Cardiac septum (tissue), 1 donor: ENCODE measurements around the gene YJU2. TPM values are rescaled to one million over a fixed set of nuclear protein-coding genes. Genes with fewer than 3 reads are reported as not detected.
"Not testable (repeated sequence)": the region's sequence is repeated elsewhere in the genome, so short reads cannot be mapped to it uniquely, and the experiment has no call there.

Source experiments
- DNase-seq: peaks from one replicate; pipeline ENCODE4 v3.0.0-alpha.2; 2020; ENCODE audit warnings: low spot score
- intact Hi-C: fragments of 100-400 bp; cut with DNase I; formaldehyde crosslinking; loops from one replicate; pipeline ENCODE4 v1.14.0; 2022
- total RNA-seq: library from RNA; stranded (reverse); fragmentation: NEBNext Ultra II Directional; extraction: Animal tissue kit (Norgen Biotek cat#: 25700); gene quantifications from one replicate; pipeline ENCODE4 v1.2.1, GENCODE V29; 2021
- donor health status: DM: no; HTN: no; CAD: no.

Gene YJU2
- total RNA-seq, 1 donor from 2014 or later, result 11.7 TPM

DNA sequence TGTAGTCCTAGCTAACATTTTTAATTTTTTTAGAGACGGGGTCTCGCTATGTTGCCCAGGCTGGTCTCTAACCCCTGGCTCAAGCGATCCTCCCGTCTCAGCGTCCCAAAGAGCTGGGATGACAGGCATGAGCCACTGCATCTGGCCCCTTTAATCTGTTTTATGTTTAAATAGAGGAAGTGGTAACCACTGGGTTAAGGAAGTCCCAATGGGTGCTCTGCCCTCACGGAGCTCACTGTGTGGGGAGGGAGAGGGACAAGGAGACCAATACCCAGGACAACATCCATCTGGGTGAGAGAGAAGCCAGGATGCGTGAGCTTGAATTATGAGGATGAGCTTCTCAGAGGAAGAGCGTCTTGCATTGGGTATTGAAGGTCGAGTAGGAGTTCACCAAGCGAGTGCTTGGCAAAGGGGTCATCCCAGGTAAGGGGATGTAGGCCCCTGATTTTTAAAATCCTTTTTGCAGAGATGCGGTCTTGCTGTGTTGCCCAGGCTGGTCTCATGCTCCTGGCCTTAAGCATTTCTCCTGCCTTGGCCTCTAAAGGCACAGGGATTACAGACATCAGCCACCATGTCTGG, 13.8 kb downstream of the YJU2 start:
- intact Hi-C loops, result no loop called here

DNA sequence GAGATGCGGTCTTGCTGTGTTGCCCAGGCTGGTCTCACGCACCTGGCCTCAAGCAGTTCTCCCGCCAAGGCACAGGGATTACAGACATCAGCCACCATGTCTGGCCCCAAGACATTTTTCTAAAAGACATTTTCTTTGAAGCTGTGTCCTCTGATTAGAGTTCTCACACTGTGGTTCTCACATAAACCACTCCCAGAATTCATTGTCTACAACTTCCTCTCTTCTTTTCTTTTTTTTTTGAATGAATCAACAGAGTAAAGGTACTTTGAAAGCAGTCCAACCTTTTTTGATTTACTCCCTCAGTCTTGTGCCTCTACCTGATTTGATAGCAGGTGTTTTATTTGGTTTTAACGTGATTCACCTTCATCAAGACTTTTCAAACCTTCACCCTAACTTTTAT, 17.9 kb downstream of the YJU2 start:
- no peak for DNase-seq
- intact Hi-C loops, result loop anchor here (5.0 kb wide), 3 partner anchors 87 to 372 kb away; partner anchors contain the start of gene TNFAIP8L1

More for the DNA sequence above, 13.8 kb downstream of the YJU2 start:
- no peak for DNase-seq

- intact Hi-C loops, result loop anchor here (5.0 kb wide), 3 partner anchors 86 to 371 kb away; partner anchors contain the start of gene TNFAIP8L1
- no peak for DNase-seq
Measured at GRCh38 chr19:4266253-4267000, 19.5 kb downstream of the YJU2 start.

- no peak for DNase-seq
- intact Hi-C loops, result loop anchor here (5.0 kb wide), 3 partner anchors 85 to 370 kb away; partner anchors contain the start of gene TNFAIP8L1
Measured at GRCh38 chr19:4267101-4267900, 20.4 kb downstream of the YJU2 start.

DNA sequence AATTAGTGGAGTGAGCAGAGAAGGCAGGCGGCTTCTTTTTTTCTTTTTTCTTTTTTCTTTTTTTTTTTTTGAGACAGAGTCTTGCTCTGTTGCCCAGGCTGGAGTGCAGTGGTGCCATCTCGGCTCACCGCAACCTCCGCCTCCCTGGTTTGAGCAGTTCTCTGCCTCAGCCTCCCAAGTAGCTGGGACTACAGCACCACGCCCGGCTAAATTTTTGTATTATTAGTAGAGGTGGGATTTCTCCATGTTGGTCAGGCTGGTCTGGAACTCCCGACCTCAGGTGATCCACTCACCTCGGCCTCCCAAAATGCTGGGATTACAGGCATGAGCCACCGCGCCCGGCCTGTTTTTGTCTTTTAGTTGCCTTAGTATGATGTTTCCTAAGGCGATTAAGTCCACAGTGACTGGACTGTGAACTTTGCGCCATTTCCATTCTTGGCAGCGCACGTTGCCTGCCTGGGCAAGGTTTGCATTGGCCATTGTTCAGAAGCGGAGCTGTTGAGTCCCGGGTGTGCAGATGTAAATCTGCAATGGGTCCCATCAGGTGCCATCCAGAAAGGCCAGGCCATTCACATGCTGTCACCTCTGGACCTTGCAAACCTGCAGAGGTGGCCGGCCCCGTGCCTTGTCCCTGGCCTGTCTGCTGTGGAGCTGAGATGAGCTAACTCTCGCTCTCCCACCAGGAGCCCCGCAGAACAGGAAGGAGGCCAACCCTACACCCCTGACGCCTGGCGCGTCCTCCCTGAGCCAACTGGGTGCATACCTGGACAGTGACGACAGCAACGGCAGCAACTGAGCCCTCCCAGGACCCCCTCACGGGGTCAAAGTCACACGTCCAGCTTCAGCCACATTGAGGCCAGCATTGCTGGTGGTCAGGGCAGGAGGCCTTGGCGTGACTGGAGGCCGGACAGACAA, 21.3 kb downstream of the YJU2 start:
- DNase-seq, result no peak
- intact Hi-C loops, result loop anchor here (5.0 kb wide), 3 partner anchors 84 to 369 kb away; partner anchors contain the start of gene TNFAIP8L1

GRCh38 chr19:4268816-4269430, 22.0 kb downstream of the YJU2 start:
- no peak for DNase-seq
- intact Hi-C loops, result loop anchor here (5.0 kb wide), 3 partner anchors 83 to 368 kb away; partner anchors contain the start of gene TNFAIP8L1

GRCh38 chr19:4272894-4273293, 26.0 kb downstream of the YJU2 start:
- DNase-seq, result no peak
- intact Hi-C loops, result no loop called here

- intact Hi-C loops, DNase-seq: not testable (repeated sequence)
Measured at GRCh38 chr19:4274321-4274686, 27.4 kb downstream of the YJU2 start.

GRCh38 chr19:4277191-4277696, 30.4 kb downstream of the YJU2 start:
- DNase-seq, result no peak
- intact Hi-C loops, result no loop called here

DNA sequence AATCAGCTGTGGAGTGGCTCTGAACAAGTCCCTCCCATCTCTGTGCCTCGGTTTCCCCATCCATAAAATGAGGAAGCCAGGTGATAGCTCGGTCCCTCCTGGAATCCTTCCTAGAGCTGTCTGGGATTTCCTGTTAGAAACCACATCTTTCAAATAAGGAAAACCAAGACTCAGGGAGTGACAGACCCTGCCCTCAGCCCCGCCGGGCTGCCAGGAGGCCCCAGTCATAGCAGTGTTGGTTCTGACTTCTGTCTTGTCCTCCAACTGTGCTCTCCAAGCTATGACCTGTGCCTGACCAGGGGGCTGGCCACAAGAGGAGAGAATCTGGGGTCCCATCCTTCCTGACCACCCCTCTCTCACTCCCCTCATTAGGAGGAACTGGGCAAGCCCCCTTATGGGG, 31.1 kb downstream of the YJU2 start:
- intact Hi-C loops, result no loop called here

DNA sequence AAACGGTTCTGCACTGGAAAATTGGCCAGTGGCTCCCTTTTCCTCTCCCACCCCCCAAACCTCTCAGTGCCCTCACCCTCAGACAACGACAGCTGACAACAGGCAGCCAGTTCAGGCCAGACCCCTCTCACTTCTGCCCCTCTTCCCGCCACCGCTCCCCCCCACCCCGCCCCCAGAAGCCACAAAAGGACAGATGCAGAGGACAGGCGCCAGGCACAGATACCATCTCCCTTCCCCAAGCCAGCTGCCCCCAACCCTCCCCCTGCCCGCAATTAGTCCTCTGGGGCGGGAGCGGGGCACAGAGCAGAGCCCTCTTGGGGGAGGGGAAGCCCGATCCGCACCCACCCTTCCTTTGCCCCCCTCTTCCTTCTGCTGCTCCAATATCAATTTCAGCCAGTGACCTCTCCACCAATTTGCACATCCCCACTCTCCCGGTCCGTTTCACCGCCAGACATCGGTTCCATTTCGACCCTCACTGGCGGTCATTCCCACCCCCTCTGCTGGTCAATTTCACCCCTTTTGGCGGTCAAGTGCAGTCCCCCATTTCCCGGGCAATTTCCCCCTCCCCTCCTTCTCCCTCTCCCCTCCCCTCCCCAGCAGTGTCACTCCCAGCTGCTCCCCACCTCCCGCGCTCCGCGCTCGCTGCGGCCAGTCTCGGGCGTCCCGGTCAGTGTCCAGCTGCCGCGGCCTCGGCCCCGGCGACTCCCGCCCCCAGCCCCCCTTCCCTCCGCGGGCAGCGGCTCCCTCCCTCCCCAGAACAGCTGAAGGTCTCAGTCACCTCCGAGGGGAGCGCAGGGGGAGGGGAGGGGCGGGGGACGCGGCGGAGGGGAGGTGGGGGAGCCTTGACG, 31.8 kb downstream of the YJU2 start, which contains the start of gene SHD:
Gene SHD, plus strand, starts transcription at position 848 of the 848 bp plus-strand sequence. CDS start 798 bp downstream, outside the sequence.
- no peak for DNase-seq
- intact Hi-C loops, result no loop called here

More for the DNA sequence above, 31.1 kb downstream of the YJU2 start:
- no peak for DNase-seq

- intact Hi-C loops, result no loop called here
- DNase-seq, result no peak
Measured at GRCh38 chr19:4279267-4279529, 32.3 kb downstream of the YJU2 start.

GRCh38 chr19:4279530-4280422, 32.9 kb downstream of the YJU2 start:
- intact Hi-C loops, result no loop called here
- DNase-seq, result no peak

GRCh38 chr19:4284176-4284958, 37.5 kb downstream of the YJU2 start:
- intact Hi-C loops, result no loop called here

GRCh38 chr19:4284974-4285373, 38.1 kb downstream of the YJU2 start:
- intact Hi-C loops, result no loop called here
- no peak for DNase-seq

More at GRCh38 chr19:4284176-4284958, 37.5 kb downstream of the YJU2 start:
- DNase-seq, result no peak

- DNase-seq, intact Hi-C loops: not testable (repeated sequence)
Measured at GRCh38 chr19:4286141-4286540, 39.3 kb downstream of the YJU2 start.
